ENCODE data around the gene APOE. TPM values are rescaled to one million over a fixed set of nuclear protein-coding genes. Genes with fewer than 3 reads are reported as not detected.

The APOE gene
- total and polyA plus RNA-seq, 2 of the 13 experiments (the other 11 are each of a cell fraction or from before 2014, with no cell fraction given), result 1,328 to 1,470 TPM

- DNase-seq (ENCODE audit: low spot score) (no peak), FAIRE-seq (no peak), ATAC-seq (no peak)
- POLR2A ChIA-PET, result interaction anchor here (1.2 to 14.7 kb wide), 6 partner anchors 12 to 47 kb away, joined by 3 to 317 read pairs (median 22); partner anchors contain the start of genes APOC2 and CLPTM1
- Histone ChIP-seq H3K36me3 (replicated peaks in 1 of 2; ENCODE audit: control insufficient read depth in 1 of 2, insufficient read depth in 2 of 2, low read length in 2 of 2) (peaks cover 5 to 25% of the 10 kb centered on the region in 2 experiments), H3K79me2 (ENCODE audit: insufficient read depth, low read length) (peaks cover 20% of the 10 kb centered on the region), H3K27me3 (ENCODE audit: control insufficient read depth in 1 of 2, insufficient read depth in 2 of 2, low read length in 2 of 2) (no peaks in the 10 kb centered on the region; a peak in 1 of 5 replicates), H3K4me1 (ENCODE audit: insufficient read depth, low read length) (peaks cover 72% of the 10 kb centered on the region), H2AFZ (ENCODE audit: low read length) (no peak overlapping the region), H3K27ac (ENCODE audit: extremely low read length, insufficient read depth, low read length) (no peak overlapping the region), H3K4me2 (ENCODE audit: low read depth, low read length) (peak overlapping the region; percentile 26; the same call in 1 of the 2 replicates), H3K9ac (ENCODE audit: insufficient read depth, low read depth, low read length) (0 out of 2 replicates have a peak overlapping the region, but pooled peaks have one; percentile 8), H4K20me1 (ENCODE audit: insufficient read depth, low read length) (peaks cover 14% of the 10 kb centered on the region), H3K9me3 (ENCODE audit: low read length) (no peaks in the 10 kb centered on the region), H3K4me3 (replicated peaks in 1 of 3; ENCODE audit: insufficient read depth in 1 of 3, low read depth in 2 of 3, low read length in 3 of 3) (peak overlapping the region in 1 of 3 experiments; percentile 32; a peak in 1 of 6 replicates)
- in situ Hi-C loops (cut with HindIII; ENCODE audit: extremely low pct_ligation_motif_present, low pct_unique_long_range_greater_than_20kb) (no loop called here), intact Hi-C loops (cut with micrococcal nuclease; ENCODE audit: unreplicated experiment) (no loop called here)
- CTCF ChIA-PET (ENCODE audit: low intra/inter-chr PET ratio, low total read pairs), result no interaction called here
- BruUV-seq (replicated peaks), result no TSS peak
- 92% methylated on average over 3 of the region's 12 CpGs for WGBS (ENCODE audit: low lambda C conversion rate)
- TF ChIP-seq AGO2 (optimal IDR thresholded peaks at IDR 0.05; ENCODE audit: low read depth, low read length), result peak; percentile 86
- TF ChIP-seq ZSCAN29 (CRISPR knock-in tag; conservative IDR thresholded peaks at IDR 0.05), result no peak
- peak; percentile 33; the same call in 1 of the 2 replicates for TF ChIP-seq POLR2G (IDR thresholded peaks at IDR 0.05; ENCODE audit: low read depth, low read length)
- TF ChIP-seq DDIT3 (CRISPR knock-in tag; IDR thresholded peaks at IDR 0.05), result no peak
- peak; percentile 67; the same call in 1 of the 2 replicates for TF ChIP-seq RBFOX2 (IDR thresholded peaks at IDR 0.05; ENCODE audit: low read depth, low read length)
- TF ChIP-seq ZNF205 (CRISPR knock-in tag; IDR thresholded peaks at IDR 0.05), result no peak
- TF ChIP-seq, protein P1, sequence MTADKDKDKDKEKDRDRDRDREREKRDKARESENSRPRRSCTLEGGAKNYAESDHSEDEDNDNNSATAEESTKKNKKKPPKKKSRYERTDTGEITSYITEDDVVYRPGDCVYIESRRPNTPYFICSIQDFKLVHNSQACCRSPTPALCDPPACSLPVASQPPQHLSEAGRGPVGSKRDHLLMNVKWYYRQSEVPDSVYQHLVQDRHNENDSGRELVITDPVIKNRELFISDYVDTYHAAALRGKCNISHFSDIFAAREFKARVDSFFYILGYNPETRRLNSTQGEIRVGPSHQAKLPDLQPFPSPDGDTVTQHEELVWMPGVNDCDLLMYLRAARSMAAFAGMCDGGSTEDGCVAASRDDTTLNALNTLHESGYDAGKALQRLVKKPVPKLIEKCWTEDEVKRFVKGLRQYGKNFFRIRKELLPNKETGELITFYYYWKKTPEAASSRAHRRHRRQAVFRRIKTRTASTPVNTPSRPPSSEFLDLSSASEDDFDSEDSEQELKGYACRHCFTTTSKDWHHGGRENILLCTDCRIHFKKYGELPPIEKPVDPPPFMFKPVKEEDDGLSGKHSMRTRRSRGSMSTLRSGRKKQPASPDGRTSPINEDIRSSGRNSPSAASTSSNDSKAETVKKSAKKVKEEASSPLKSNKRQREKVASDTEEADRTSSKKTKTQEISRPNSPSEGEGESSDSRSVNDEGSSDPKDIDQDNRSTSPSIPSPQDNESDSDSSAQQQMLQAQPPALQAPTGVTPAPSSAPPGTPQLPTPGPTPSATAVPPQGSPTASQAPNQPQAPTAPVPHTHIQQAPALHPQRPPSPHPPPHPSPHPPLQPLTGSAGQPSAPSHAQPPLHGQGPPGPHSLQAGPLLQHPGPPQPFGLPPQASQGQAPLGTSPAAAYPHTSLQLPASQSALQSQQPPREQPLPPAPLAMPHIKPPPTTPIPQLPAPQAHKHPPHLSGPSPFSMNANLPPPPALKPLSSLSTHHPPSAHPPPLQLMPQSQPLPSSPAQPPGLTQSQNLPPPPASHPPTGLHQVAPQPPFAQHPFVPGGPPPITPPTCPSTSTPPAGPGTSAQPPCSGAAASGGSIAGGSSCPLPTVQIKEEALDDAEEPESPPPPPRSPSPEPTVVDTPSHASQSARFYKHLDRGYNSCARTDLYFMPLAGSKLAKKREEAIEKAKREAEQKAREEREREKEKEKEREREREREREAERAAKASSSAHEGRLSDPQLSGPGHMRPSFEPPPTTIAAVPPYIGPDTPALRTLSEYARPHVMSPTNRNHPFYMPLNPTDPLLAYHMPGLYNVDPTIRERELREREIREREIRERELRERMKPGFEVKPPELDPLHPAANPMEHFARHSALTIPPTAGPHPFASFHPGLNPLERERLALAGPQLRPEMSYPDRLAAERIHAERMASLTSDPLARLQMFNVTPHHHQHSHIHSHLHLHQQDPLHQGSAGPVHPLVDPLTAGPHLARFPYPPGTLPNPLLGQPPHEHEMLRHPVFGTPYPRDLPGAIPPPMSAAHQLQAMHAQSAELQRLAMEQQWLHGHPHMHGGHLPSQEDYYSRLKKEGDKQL (CRISPR knock-in tag; IDR thresholded peaks at IDR 0.05; ENCODE audit: low read depth), result no peak
Observed at GRCh38 chr19:44907613-44908012, 2.0 kb downstream of the APOE start.

Measured in HepG2 (cell line).